Astrocyte (in vitro differentiated cells and primary cell): ENCODE data around the gene CCL13. TPM values are rescaled to one million over a fixed set of nuclear protein-coding genes. Genes with fewer than 3 reads are reported as not detected.

ENCODE experiments used
- DNase-seq: peaks from one replicate; pipeline ENCODE4 v3.0.0-alpha.2; 2010; ENCODE audit warnings: low read depth
- FAIRE-seq: peaks from 2 replicates; lab custom pipeline; 2011; peaks lifted over from hg19 to GRCh38; lab: Jason Lieb, UNC
- H2AFZ ChIP-seq: 2 replicates; pipeline ENCODE4 v1.6.0; 2012; ENCODE audit warnings: low read depth, low read length, inconsistent platforms
- H3K27ac ChIP-seq: 2 replicates; pipeline ENCODE4 v1.5.1; 2011; ENCODE audit warnings: low read depth, low read length, inconsistent platforms
- H3K27me3 ChIP-seq: 2 replicates; pipeline ENCODE4 v1.6.0; 2011; ENCODE audit warnings: low read length, inconsistent platforms; ENCODE audit not compliant: insufficient read depth
- H3K36me3 ChIP-seq: 2 replicates; pipeline ENCODE4 v1.5.1; 2011; ENCODE audit warnings: low read length, inconsistent platforms; ENCODE audit not compliant: insufficient read depth
- H3K4me1 ChIP-seq: 2 replicates; pipeline ENCODE4 v1.5.1; 2011; ENCODE audit warnings: low read length, inconsistent platforms; ENCODE audit not compliant: insufficient read depth
- H3K4me2 ChIP-seq: 2 replicates; pipeline ENCODE4 v1.6.0; 2012; ENCODE audit warnings: low read length, inconsistent platforms
- H3K4me3 ChIP-seq: 2 replicates; pipeline ENCODE4 v1.5.1; 2011; ENCODE audit warnings: low read depth, mild to moderate bottlenecking, low read length, inconsistent platforms; ENCODE audit not compliant: insufficient read depth
- H3K79me2 ChIP-seq: 2 replicates; pipeline ENCODE4 v1.6.0; 2012; ENCODE audit warnings: mild to moderate bottlenecking, low read length, inconsistent platforms; ENCODE audit not compliant: insufficient read depth
- H3K9ac ChIP-seq: 2 replicates; pipeline ENCODE4 v1.6.0; 2012; ENCODE audit warnings: mild to moderate bottlenecking, low read length, inconsistent platforms
- H3K9me3 ChIP-seq: 2 replicates; pipeline ENCODE4 v1.5.1; 2012; ENCODE audit warnings: low read depth, mild to moderate bottlenecking, low read length, inconsistent platforms; ENCODE audit not compliant: insufficient read depth
- H4K20me1 ChIP-seq: 2 replicates; pipeline ENCODE4 v1.6.0; 2012; ENCODE audit warnings: low read length, inconsistent platforms; ENCODE audit not compliant: insufficient read depth
- H3K27ac Mint-ChIP-seq: one replicate; pipeline ENCODE4 v1.8.0; 2021; ENCODE audit warnings: mild to moderate bottlenecking, mixed read lengths; ENCODE audit not compliant: unreplicated experiment
- H3K27me3 Mint-ChIP-seq: one replicate; pipeline ENCODE4 v1.8.0; 2021; ENCODE audit warnings: low read depth, mixed read lengths; ENCODE audit not compliant: unreplicated experiment
- H3K36me3 Mint-ChIP-seq: one replicate; pipeline ENCODE4 v1.8.0; 2021; ENCODE audit warnings: low read depth, mixed read lengths; ENCODE audit not compliant: unreplicated experiment
- H3K4me1 Mint-ChIP-seq: one replicate; pipeline ENCODE4 v1.8.0; 2021; ENCODE audit warnings: low read depth, mixed read lengths; ENCODE audit not compliant: unreplicated experiment
- H3K4me3 Mint-ChIP-seq: one replicate; pipeline ENCODE4 v1.8.0; 2021; ENCODE audit warnings: mild to moderate bottlenecking, moderate library complexity, mixed read lengths; ENCODE audit not compliant: unreplicated experiment
- H3K9me3 Mint-ChIP-seq: one replicate; pipeline ENCODE4 v1.8.0; 2021; ENCODE audit warnings: mild to moderate bottlenecking, mixed read lengths; ENCODE audit not compliant: unreplicated experiment
- CTCF ChIP-seq: IDR thresholded peaks from 2 replicates; pipeline ENCODE4 v1.5.1; 2011; ENCODE audit warnings: low read depth, mild to moderate bottlenecking, inconsistent platforms, low read length, moderate library complexity; ENCODE audit not compliant: insufficient read depth
- EZH2 ChIP-seq: IDR thresholded peaks from 2 replicates; pipeline ENCODE4 v1.6.1; 2012; ENCODE audit warnings: mild to moderate bottlenecking, low read length, inconsistent platforms; ENCODE audit not compliant: insufficient read depth
- total RNA-seq: library from RNA; stranded (reverse); gene quantifications from 2 replicates; pipeline ENCODE4 v1.2.1, GENCODE V29; 2021

CCL13 gene
- total RNA-seq, 1 donor from 2014 or later = not detected

GRCh38 chr17:34383216-34383615, 26.9 kb downstream of the CCL13 start:
- H3K4me2 ChIP-seq = no peak overlapping the region
- H3K36me3 ChIP-seq = no peaks in the 10 kb centered on the region
- no peak for FAIRE-seq
- no peak for DNase-seq
- H3K27me3 Mint-ChIP-seq = peaks cover 4% of the 10 kb centered on the region
- no peaks in the 10 kb centered on the region for H3K27me3 ChIP-seq
- H3K36me3 Mint-ChIP-seq = no peaks in the 10 kb centered on the region
- no peaks in the 10 kb centered on the region for H3K79me2 ChIP-seq
- no peak overlapping the region for H3K27ac ChIP-seq
- no peaks in the 10 kb centered on the region for H4K20me1 ChIP-seq
- H2AFZ ChIP-seq = no peak overlapping the region
- H3K4me1 Mint-ChIP-seq = peaks cover 34% of the 10 kb centered on the region
- H3K4me1 ChIP-seq = no peaks in the 10 kb centered on the region
- TF ChIP-seq EZH2 (no peak), CTCF (no peak)
- H3K4me3 Mint-ChIP-seq = no peak overlapping the region
- H3K9me3 Mint-ChIP-seq = no peaks in the 10 kb centered on the region
- H3K9me3 ChIP-seq = no peaks in the 10 kb centered on the region
- H3K9ac ChIP-seq = no peak overlapping the region
- no peak overlapping the region for H3K27ac Mint-ChIP-seq
- no peak overlapping the region for H3K4me3 ChIP-seq

- FAIRE-seq = no peak
- Mint-ChIP-seq H3K4me1 (peaks cover 34% of the 10 kb centered on the region), H3K27me3 (peaks cover 6% of the 10 kb centered on the region)
Measured at GRCh38 chr17:34384271-34384670, 28.0 kb downstream of the CCL13 start.

More at GRCh38 chr17:34384271-34384670, 28.0 kb downstream of the CCL13 start:
- no peak for DNase-seq
- Histone ChIP-seq H2AFZ (no peak overlapping the region), H3K9ac (no peak overlapping the region), H3K4me2 (no peak overlapping the region), H4K20me1 (no peaks in the 10 kb centered on the region), H3K36me3 (no peaks in the 10 kb centered on the region), H3K4me1 (no peaks in the 10 kb centered on the region), H3K79me2 (no peaks in the 10 kb centered on the region), H3K4me3 (no peak overlapping the region), H3K27me3 (peaks cover 2% of the 10 kb centered on the region), H3K9me3 (no peaks in the 10 kb centered on the region), H3K27ac (no peak overlapping the region)
- H3K27ac Mint-ChIP-seq = no peak overlapping the region
- no peak overlapping the region for H3K4me3 Mint-ChIP-seq
- no peaks in the 10 kb centered on the region for H3K9me3 Mint-ChIP-seq
- no peak for TF ChIP-seq EZH2
- no peak for TF ChIP-seq CTCF
- no peaks in the 10 kb centered on the region for H3K36me3 Mint-ChIP-seq
